Esophagus muscularis mucosa (tissue), 4 donors: ENCODE measurements around the gene ZNF45.

Source experiments
- EP300 ChIP-seq: sonication (generic); formaldehyde crosslinking; IDR thresholded peaks from one replicate; pipeline ENCODE4 v1.6.1; 2017; ENCODE audit warnings: antibody characterized with exemption
- POLR2A ChIP-seq: fragments of 450-650 bp; IDR thresholded peaks from one replicate; pipeline ENCODE4 v1.6.1; 2017; ENCODE audit warnings: antibody characterized with exemption, moderate library complexity, mild to moderate bottlenecking, low read depth
- POLR2AphosphoS5 ChIP-seq, 2 donors: sonication (generic); formaldehyde crosslinking; IDR thresholded peaks; one replicate each; pipeline ENCODE4 v1.6.1; 2017; ENCODE audit warnings: antibody characterized with exemption in 2 of 2
- TF ChIP-seq, protein P1 (sequence below), 3 experiments: fragments of 200-600 bp in 2 of 3; fragments of 450-650 bp in 1 of 3; sonication (generic) in 2 of 3; IDR thresholded peaks; one replicate each; pipeline ENCODE4 v1.5.1; 2017 to 2019; ENCODE audit warnings: antibody characterized with exemption in 3 of 3, mild to moderate bottlenecking in 2 of 3, moderate library complexity in 1 of 3

DNA sequence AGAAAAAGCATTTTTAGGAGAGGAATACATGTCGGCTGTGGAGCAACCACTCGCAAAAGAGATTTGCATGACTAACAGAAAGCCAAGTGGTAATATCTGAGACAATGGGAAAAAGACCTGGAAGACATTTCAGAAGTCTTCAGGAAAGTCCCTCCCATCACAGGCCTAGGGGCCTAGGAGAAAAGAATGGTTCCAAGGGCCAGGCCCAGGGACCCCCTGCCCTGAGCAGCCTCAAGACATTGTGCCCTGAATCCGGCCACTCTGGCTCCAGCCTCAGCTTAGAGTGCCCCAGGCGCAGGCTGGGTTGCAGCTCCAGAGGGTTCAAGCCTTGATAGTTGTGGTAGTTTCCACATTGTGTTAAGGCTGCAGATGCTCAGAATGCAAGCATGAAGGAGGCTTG is 25.3 kb upstream of the ZNF45 start:
- TF ChIP-seq, protein P1, sequence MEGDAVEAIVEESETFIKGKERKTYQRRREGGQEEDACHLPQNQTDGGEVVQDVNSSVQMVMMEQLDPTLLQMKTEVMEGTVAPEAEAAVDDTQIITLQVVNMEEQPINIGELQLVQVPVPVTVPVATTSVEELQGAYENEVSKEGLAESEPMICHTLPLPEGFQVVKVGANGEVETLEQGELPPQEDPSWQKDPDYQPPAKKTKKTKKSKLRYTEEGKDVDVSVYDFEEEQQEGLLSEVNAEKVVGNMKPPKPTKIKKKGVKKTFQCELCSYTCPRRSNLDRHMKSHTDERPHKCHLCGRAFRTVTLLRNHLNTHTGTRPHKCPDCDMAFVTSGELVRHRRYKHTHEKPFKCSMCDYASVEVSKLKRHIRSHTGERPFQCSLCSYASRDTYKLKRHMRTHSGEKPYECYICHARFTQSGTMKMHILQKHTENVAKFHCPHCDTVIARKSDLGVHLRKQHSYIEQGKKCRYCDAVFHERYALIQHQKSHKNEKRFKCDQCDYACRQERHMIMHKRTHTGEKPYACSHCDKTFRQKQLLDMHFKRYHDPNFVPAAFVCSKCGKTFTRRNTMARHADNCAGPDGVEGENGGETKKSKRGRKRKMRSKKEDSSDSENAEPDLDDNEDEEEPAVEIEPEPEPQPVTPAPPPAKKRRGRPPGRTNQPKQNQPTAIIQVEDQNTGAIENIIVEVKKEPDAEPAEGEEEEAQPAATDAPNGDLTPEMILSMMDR (IDR thresholded peaks at IDR 0.05) = no peak
- no peak for TF ChIP-seq POLR2A
- no peak for TF ChIP-seq EP300
- no peak for TF ChIP-seq POLR2AphosphoS5 (IDR thresholded peaks at IDR 0.05)
